Activated naive CD4-positive, alpha-beta T cell treated with anti-CD3 and anti-CD28 coated beads for 36 hours (primary cell): ENCODE data around the gene NEURL1. TPM values are rescaled to one million over a fixed set of nuclear protein-coding genes. Genes with fewer than 3 reads are reported as not detected.

Source experiments
- CTCF ChIA-PET: fragments of 350-600 bp; sonication (Branson Sonifier 250); formaldehyde crosslinking; loops from one replicate; lab custom pipeline; 2021; ENCODE audit warnings: antibody characterized with exemption; lab: Charles Lee
- DNase-seq: peaks from one replicate; pipeline ENCODE4 v3.0.0-alpha.2; 2020
- H3K27ac Mint-ChIP-seq: one replicate; pipeline ENCODE4 v1.8.0; 2021; ENCODE audit warnings: mild to moderate bottlenecking, mixed read lengths
- H3K27me3 Mint-ChIP-seq: one replicate; pipeline ENCODE4 v1.8.0; 2021; ENCODE audit warnings: low read depth, mixed read lengths
- H3K36me3 Mint-ChIP-seq: one replicate; pipeline ENCODE4 v1.8.0; 2021; ENCODE audit warnings: low read depth, mixed read lengths
- H3K4me1 Mint-ChIP-seq: one replicate; pipeline ENCODE4 v1.8.0; 2021; ENCODE audit warnings: low read depth, mixed read lengths
- H3K4me3 Mint-ChIP-seq: one replicate; pipeline ENCODE4 v1.8.0; 2021; ENCODE audit warnings: mild to moderate bottlenecking, moderate library complexity, mixed read lengths
- H3K9me3 Mint-ChIP-seq: one replicate; pipeline ENCODE4 v1.8.0; 2021; ENCODE audit warnings: mixed read lengths
- intact Hi-C: fragments of 100-400 bp; cut with micrococcal nuclease; formaldehyde crosslinking; loops from one replicate; pipeline ENCODE4 v1.15.1; 2023
- total RNA-seq, 2 experiments: library from RNA; stranded (reverse); gene quantifications; one replicate each; pipeline ENCODE4 v1.2.3, GENCODE V29; 2021

NEURL1 gene
- total RNA-seq, 2 experiments from 2014 or later: 1.3 to 1.6 TPM

DNA sequence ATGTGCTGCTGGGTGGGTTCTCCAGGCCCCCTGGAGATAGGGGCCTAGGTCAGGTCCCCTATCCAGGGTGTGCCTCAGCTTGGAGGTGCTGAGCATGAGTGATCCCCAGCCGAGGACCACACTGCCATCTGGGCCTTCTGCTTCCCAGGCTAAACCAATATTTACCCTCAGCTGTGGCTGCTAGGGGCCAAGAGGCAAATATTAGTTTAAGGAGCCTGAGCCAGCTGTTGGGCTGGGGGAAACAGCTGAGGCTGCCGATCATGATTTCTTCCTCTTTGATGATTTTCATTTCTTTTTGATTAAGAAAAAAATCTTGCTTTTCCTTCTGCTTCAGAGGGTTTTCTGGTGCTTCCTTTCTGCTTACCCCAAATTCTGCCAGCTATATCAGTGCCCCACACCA is 83.4 kb downstream of the NEURL1 start:
- Mint-ChIP-seq H3K9me3 (no peaks in the 10 kb centered on the region), H3K36me3 (no peaks in the 10 kb centered on the region), H3K4me3 (no peak overlapping the region), H3K4me1 (no peaks in the 10 kb centered on the region), H3K27ac (no peak overlapping the region), H3K27me3 (no peaks in the 10 kb centered on the region)
- CTCF ChIA-PET: interaction anchor here (1.3 to 2.8 kb wide), 2 partner anchors 12 to 14 kb away, joined by 4 to 17 read pairs; no protein-coding TSS in a partner anchor
- intact Hi-C loops: no loop called here
- no peak for DNase-seq

DNA sequence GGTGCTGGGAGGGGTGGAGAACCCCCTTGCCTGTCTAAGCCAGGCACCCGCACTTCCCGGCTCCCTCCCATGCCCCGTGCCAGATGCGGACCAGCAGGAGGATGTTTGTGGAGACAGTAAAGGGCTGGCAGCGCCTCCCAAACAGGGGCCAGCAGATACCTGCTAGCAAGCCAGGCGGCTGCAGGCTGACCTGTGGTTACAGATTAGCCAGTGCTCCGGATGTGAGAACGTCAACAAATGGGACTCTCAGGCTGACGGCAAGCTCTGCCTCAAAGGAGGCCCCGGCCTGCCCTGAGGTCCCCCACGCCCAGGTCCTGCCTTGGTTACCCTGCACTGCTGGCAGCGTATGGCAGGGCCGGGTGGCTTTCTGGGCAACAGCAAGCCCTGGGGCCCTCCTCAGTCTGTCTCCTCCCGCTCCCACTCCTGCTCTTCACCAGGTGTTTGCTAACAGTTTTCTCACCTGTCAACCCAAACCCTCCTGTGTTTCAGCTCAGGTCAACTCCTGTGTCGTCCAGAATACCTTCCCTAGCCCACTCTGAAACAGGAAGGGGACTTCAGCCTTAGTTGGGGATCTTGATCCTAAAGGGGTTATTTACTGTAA is 85.4 kb downstream of the NEURL1 start:
- Mint-ChIP-seq H3K27ac (no peak overlapping the region), H3K4me3 (no peak overlapping the region), H3K9me3 (no peaks in the 10 kb centered on the region), H3K36me3 (no peaks in the 10 kb centered on the region), H3K27me3 (no peaks in the 10 kb centered on the region), H3K4me1 (peaks cover 2% of the 10 kb centered on the region)
- no peak for DNase-seq
- CTCF ChIA-PET: no interaction called here
- intact Hi-C loops: no loop called here

DNA sequence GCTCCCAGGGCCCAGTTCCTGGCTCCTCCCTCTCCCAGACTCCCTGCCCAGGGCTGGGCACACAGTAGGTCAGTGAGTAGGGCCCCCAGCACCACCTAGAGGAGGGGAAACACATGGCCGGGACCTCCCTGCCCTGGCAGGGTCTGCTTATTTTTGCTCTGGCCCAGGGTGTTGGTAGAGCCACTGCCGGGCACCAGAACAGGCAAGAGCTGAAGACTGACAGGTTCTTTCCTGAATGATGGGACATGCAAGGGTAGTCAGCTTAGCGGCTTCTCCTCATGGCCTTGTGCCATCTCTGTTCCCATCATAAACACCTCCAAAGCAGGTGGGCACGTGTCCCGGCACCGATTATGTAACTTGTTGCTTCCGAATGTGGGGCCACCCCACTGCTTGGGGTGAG is 86.5 kb downstream of the NEURL1 start:
- no peaks in the 10 kb centered on the region for H3K9me3 Mint-ChIP-seq
- H3K4me3 Mint-ChIP-seq: no peak overlapping the region
- intact Hi-C loops: no loop called here
- H3K36me3 Mint-ChIP-seq: no peaks in the 10 kb centered on the region
- DNase-seq: no peak
- H3K27ac Mint-ChIP-seq: no peak overlapping the region
- H3K27me3 Mint-ChIP-seq: no peaks in the 10 kb centered on the region
- CTCF ChIA-PET: no interaction called here
- peaks cover 4% of the 10 kb centered on the region for H3K4me1 Mint-ChIP-seq

DNA sequence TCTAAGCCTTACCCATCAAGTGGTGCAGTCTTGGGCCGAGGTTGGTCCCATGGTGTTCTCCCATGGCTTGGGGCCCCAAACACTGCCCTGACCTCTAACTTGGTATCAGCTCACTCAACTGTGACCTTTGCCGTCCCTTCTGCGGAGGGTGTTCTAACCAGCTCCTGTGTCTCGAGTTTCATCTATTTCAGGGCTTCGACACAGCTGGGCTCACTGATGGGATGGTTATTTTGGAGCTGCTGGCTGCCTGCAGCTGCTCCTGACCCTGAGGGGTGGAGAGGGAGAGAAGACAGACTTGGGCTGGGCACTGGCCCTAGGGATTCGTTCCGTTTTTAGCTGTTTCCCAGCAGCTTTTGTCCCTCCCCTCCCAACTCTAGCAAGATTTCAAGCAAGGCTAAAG is 86.9 kb downstream of the NEURL1 start:
- Mint-ChIP-seq H3K4me3 (no peak overlapping the region), H3K27me3 (no peaks in the 10 kb centered on the region), H3K9me3 (no peaks in the 10 kb centered on the region), H3K4me1 (peaks cover 4% of the 10 kb centered on the region), H3K36me3 (no peaks in the 10 kb centered on the region), H3K27ac (no peak overlapping the region)
- no peak for DNase-seq
- intact Hi-C loops: no loop called here
- CTCF ChIA-PET: interaction anchor here (1.8 kb wide), 1 partner anchor 16 kb away, joined by 7 read pairs; no protein-coding TSS in a partner anchor

DNA sequence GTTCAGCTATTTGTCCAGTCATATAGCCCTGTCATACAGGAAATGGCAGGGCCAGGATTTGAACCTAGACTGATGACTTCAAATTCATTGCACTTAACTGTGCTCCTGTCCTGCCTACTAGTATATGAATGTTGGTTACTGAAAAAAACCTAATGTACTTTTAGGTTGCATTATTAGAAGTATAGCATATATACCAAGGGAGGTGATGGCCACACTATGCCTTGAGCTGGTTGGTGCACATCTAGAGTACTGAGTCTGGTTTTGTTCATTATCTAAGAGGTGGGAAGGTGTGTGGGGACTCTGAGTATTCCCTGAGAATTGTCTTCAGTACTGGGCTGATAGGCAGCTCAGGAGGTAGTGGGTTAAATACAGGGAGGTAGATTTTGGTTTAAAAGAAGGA is 88.0 kb downstream of the NEURL1 start:
- no peak for DNase-seq
- no peak overlapping the region for H3K4me3 Mint-ChIP-seq
- H3K27me3 Mint-ChIP-seq: no peaks in the 10 kb centered on the region
- peaks cover 4% of the 10 kb centered on the region for H3K4me1 Mint-ChIP-seq
- no peaks in the 10 kb centered on the region for H3K36me3 Mint-ChIP-seq
- no peak overlapping the region for H3K27ac Mint-ChIP-seq
- no peaks in the 10 kb centered on the region for H3K9me3 Mint-ChIP-seq
- CTCF ChIA-PET: interaction anchor here (1.8 kb wide), 1 partner anchor 17 kb away, joined by 7 read pairs; no protein-coding TSS in a partner anchor
- intact Hi-C loops: no loop called here

DNA sequence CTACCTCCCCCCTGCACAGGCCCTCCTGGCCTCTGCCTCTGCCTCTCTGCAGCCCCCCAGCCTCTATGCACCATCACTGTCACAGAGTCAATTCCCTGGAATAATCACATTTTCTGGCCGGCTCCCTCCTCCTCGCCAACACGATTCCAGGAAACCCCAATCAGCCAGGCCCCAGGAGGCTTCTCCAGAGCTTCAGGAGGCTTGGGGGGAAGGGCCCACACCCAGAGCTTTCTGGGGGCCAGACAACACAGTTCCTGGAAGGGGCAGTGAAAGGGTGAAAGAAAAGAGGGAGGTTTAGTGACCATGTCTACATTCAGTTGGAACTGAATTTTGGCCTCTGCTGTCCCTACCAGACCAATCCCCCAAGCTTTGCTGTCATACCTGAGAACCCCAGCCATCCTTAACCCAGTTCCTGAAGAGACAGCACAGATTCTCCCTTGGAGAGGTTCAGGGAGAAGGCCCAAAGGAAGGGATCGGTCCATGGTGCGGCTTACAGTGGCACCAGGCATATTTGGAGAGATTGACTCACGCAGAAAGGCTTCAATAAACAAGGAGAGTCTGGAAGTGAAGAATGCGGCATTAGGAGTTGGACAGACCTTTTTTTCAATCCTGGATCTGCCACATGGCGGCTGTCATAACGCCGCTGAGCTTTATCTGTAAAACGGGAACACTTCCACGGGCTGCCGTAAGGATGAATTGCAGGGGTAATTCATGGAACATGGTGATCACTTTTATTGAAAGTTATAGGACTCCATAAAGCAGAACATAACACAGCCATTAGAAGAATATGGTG is 89.0 kb downstream of the NEURL1 start:
- CTCF ChIA-PET: interaction anchor here (0.5 to 0.8 kb wide), 2 partner anchors 9 to 250 kb away, joined by 3 read pairs; no protein-coding TSS in a partner anchor
- Mint-ChIP-seq H3K9me3 (no peaks in the 10 kb centered on the region), H3K4me1 (peaks cover 4% of the 10 kb centered on the region), H3K27ac (no peak overlapping the region), H3K4me3 (no peak overlapping the region), H3K27me3 (no peaks in the 10 kb centered on the region), H3K36me3 (no peaks in the 10 kb centered on the region)
- intact Hi-C loops: no loop called here
- no peak for DNase-seq

DNA sequence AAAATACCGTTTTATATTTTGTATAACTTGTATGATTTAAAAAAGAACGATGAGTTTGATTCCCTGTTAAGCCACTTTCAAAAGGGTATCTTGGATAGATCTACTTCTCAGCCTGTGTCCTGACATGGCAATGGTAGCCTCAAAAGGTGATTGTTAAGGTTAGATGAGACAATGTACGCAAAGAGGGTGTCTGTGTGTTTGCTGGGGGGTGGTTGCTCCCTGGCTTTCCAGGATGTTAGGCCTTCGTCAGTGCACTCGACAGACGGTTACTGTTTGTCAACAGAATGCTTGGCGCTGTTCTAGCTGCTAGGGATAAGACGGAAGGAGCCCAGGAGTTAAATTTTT is 90.3 kb downstream of the NEURL1 start:
- no peak for DNase-seq
- intact Hi-C loops: no loop called here
- CTCF ChIA-PET: interaction anchor here (1.2 kb wide), 1 partner anchor 9 kb away, joined by 4 read pairs; no protein-coding TSS in a partner anchor
- peak overlapping the region; percentile 54 for H3K27ac Mint-ChIP-seq
- no peaks in the 10 kb centered on the region for H3K36me3 Mint-ChIP-seq
- H3K27me3 Mint-ChIP-seq: no peaks in the 10 kb centered on the region
- peak overlapping the region; percentile 78 for H3K4me3 Mint-ChIP-seq
- H3K4me1 Mint-ChIP-seq: peaks cover 4% of the 10 kb centered on the region
- no peaks in the 10 kb centered on the region for H3K9me3 Mint-ChIP-seq

DNA sequence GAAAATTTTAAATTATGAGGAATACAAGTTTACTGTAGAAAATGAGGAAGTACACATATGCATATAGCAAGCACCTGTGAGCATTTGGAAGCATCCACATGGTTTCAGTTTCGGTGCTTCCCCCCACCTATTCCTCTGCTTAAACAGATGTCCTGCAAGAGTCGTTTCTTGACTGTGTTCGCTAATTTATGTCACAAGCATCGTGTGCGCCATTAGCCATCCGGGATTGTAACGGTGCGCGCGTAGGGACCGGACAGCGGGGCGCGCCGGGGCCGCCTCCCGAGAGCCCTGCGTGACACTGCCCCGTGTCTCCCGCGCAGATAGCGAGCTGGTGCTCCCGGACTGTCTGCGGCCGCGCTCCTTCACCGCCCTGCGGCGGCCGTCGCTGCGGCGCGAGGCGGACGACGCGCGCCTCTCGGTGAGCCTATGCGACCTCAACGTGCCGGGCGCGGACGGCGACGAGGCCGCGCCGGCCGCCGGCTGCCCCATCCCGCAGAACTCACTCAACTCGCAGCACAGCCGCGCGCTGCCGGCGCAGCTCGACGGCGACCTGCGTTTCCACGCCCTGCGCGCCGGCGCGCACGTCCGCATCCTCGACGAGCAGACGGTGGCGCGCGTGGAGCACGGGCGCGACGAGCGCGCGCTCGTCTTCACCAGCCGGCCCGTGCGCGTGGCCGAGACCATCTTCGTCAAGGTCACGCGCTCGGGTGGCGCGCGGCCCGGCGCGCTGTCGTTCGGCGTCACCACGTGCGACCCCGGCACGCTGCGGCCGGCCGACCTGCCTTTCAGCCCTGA is 90.9 kb downstream of the NEURL1 start:
- peak; percentile 55 for DNase-seq
- CTCF ChIA-PET: interaction anchor here (0.6 to 1.2 kb wide), 2 partner anchors 9 to 12 kb away, joined by 3 to 4 read pairs; no protein-coding TSS in a partner anchor
- Mint-ChIP-seq H3K4me3 (peak overlapping the region; percentile 78), H3K9me3 (no peaks in the 10 kb centered on the region), H3K27me3 (no peaks in the 10 kb centered on the region), H3K4me1 (peaks cover 4% of the 10 kb centered on the region), H3K36me3 (no peaks in the 10 kb centered on the region), H3K27ac (peak overlapping the region; percentile 54)
- intact Hi-C loops: no loop called here

DNA sequence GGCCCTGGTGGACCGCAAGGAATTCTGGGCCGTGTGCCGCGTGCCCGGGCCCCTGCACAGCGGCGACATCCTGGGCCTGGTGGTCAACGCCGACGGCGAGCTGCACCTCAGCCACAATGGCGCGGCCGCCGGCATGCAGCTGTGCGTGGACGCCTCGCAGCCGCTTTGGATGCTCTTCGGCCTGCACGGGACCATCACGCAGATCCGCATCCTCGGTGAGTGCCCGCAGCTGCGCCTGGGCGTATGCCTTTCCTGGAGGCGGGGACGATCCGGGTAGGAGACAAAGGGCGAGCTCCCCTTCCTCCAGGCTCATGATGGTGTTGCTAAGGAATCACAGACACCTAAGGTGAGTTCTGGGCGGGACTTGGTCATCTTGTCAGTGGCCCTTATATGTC is 91.5 kb downstream of the NEURL1 start:
- Mint-ChIP-seq H3K9me3 (no peaks in the 10 kb centered on the region), H3K27ac (no peak overlapping the region), H3K36me3 (no peaks in the 10 kb centered on the region), H3K4me3 (peak overlapping the region; percentile 78), H3K4me1 (peaks cover 4% of the 10 kb centered on the region), H3K27me3 (no peaks in the 10 kb centered on the region)
- intact Hi-C loops: no loop called here
- CTCF ChIA-PET: interaction anchor here (0.6 to 1.2 kb wide), 2 partner anchors 8 to 11 kb away, joined by 3 to 4 read pairs; no protein-coding TSS in a partner anchor
- DNase-seq: no peak

DNA sequence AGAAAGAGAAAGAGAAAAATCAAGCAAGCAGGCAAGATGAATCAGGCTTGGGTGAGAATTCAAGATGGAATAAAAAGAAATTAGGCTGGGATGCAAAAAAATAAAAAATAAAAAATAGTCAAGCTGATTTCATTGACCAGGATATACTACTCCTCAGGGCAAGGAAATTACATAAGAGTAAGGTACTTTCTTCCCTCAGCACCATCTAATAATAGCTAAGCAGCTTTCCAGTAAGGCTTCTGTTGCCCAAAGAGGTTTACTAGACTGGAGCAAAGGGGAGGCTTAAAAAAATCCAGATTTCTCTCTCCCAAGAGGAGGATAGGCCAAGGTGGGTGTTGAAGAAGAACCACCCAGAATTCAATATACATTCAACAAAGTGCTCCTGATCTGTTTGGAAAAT is 93.6 kb downstream of the NEURL1 start:
- H3K27ac Mint-ChIP-seq: no peak overlapping the region
- CTCF ChIA-PET: no interaction called here
- no peak overlapping the region for H3K4me3 Mint-ChIP-seq

DNA sequence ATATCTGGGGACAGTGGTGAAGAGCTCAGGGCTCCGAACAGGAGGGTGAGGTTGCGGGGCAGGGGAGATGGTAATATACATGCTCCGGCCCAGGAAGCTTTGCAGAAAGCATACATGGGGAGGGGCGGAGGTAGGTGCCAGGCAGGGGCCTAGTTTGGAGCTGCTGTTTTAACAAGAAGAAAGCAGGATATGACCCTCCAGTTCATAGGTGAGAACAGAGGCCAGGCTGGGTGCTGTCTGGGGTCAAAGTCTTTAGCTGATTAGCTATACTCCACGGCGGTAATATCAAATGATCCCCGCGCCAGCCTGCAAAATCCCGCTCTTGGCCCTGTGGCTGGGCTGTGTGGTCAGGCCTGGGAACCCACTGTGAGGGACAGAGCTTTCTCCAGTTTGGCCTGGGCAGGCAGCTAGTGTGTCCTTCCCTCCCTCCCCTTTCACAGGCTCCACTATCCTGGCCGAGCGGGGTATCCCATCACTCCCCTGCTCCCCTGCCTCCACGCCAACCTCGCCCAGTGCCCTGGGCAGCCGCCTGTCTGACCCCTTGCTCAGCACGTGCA is 95.6 kb downstream of the NEURL1 start:
- Mint-ChIP-seq H3K36me3 (no peaks in the 10 kb centered on the region), H3K4me1 (no peaks in the 10 kb centered on the region), H3K27ac (no peak overlapping the region), H3K4me3 (no peak overlapping the region), H3K9me3 (no peaks in the 10 kb centered on the region), H3K27me3 (no peaks in the 10 kb centered on the region)
- intact Hi-C loops: no loop called here
- no peak for DNase-seq
- CTCF ChIA-PET: interaction anchor here (0.7 to 2.4 kb wide), 4 partner anchors 16 to 100 kb away, joined by 3 to 13 read pairs (median 4); no protein-coding TSS in a partner anchor

More for the DNA sequence above, 93.6 kb downstream of the NEURL1 start:
- DNase-seq: no peak
- peaks cover 4% of the 10 kb centered on the region for H3K4me1 Mint-ChIP-seq
- no peaks in the 10 kb centered on the region for H3K36me3 Mint-ChIP-seq
- intact Hi-C loops: no loop called here
- H3K27me3 Mint-ChIP-seq: no peaks in the 10 kb centered on the region
- H3K9me3 Mint-ChIP-seq: no peaks in the 10 kb centered on the region

DNA sequence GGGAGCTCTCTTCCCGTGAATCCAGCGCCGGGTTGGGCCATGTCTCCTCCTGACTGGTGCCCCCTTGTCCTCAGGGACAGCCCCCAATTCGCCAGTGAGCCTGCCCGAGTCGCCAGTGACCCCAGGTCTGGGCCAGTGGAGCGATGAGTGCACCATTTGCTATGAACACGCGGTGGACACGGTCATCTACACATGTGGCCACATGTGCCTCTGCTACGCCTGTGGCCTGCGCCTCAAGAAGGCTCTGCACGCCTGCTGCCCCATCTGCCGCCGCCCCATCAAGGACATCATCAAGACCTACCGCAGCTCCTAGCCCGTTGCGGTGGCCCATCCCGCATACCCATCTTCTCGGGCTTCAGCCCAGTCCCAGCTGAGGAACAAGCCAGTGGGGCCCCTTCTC is 96.6 kb downstream of the NEURL1 start:
- H3K4me1 Mint-ChIP-seq: no peaks in the 10 kb centered on the region
- no peak overlapping the region for H3K27ac Mint-ChIP-seq
- H3K4me3 Mint-ChIP-seq: no peak overlapping the region
- no peak for DNase-seq
- H3K36me3 Mint-ChIP-seq: no peaks in the 10 kb centered on the region
- H3K27me3 Mint-ChIP-seq: no peaks in the 10 kb centered on the region
- intact Hi-C loops: loop anchor here (5.0 kb wide), 1 partner anchor 98 kb away; the partner anchor contains the start of gene NEURL1
- CTCF ChIA-PET: interaction anchor here (1.0 to 2.4 kb wide), 2 partner anchors 15 to 96 kb away, joined by 4 to 13 read pairs; no protein-coding TSS in a partner anchor
- no peaks in the 10 kb centered on the region for H3K9me3 Mint-ChIP-seq
